CD4-positive, alpha-beta T cell treated with Interleukin-2 at 100 ng/mL for 4 hours (primary cell): Measurements from ENCODE around the gene GRAMD1B.

Experiments used
- DNase-seq: peaks from one replicate; pipeline ENCODE4 v3.0.0-alpha.2; 2020; ENCODE audit warnings: low spot score

Gene GRAMD1B

DNA sequence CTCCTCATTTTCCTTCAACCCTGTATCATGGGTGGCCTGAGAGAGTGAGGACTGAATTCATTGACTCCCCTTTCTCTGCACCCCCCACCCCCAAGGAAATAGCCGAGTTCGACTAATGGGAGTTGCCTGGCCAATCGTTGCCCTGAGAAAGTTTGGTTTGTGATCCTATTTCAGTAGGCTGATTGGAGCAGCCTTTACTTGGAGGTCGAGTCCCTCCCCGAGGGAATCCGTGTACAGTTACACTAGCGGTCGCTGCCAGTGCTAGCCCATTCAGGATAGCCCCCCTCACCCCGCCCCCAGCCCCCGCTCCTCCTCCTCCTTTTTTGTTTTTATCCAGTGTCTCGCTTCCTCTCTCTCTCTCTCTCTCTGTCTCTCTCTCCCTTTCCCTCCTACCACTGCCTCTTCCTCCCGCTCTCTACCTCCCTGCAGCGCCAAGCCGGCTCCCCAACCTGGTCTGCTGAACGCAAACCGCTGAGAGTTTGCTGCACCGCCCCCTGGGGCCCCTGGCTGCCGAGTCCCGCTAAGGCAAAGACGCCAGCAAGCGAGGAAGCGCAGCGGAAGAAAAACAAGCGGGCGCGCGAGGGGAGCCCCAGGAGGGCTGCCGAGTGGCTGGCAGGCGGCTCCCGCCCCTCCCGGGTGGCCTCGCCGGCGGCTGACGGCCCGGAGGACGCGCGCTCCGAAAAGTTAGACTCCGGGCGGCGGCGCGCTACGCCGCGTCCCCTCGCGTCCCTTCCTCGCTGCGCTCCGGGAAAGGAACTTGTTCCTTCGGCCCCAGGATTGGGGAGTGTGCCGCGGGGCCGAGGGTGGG, at the start of gene GRAMD1B:
GRAMD1B (plus strand) TSS at position 357 of the 808 bp plus-strand sequence. CDS start 524 bp downstream, outside the sequence.
- DNase-seq = peak; percentile 71

DNA sequence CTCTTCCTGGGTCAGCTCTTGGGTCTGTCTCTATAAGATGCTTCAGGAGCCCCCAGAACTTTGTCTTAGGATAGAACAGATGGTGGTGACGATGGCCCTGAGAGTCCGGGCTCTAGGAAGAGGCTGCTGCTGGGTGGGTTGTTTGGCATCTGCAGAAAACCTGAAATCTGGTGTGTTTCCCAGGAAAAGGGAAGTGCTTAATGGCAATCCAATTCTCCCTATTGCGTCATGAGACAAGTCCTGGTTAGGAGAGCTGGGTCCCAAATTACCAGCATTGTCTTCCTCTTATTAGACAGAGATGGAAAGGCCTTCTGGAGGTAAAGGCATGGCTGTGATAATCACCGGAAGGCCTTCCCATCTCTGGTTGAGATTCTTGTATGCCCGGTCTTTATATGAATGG, 48.9 kb upstream of the GRAMD1B start:
- DNase-seq = no peak

GRCh38 chr11:123381817-123382554, 48.1 kb upstream of the GRAMD1B start:
- peak; percentile 53 for DNase-seq

- DNase-seq = no peak
Measured at GRCh38 chr11:123382555-123383074, 47.5 kb upstream of the GRAMD1B start.

DNA sequence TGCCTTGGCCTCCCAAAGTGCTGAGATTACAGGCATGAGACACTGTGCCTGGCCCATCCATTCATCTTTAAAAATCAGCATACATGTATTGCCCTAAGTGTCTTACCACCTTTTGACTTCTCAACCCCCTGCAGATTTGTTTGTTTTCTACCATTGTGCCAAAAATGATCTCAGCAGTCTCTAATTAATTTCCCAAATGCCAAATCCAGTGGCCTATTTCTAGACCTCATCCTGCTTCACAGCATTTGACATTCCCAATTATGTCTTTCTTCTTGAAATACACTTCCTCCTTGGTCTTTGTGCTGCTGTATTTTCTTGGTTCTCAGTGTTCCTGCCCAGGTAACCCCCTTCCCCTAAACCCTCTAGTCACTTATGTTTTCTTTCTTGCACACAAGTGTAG, 46.0 kb upstream of the GRAMD1B start:
- no peak for DNase-seq

GRCh38 chr11:123386796-123387510, 43.1 kb upstream of the GRAMD1B start:
- DNase-seq = no peak

GRCh38 chr11:123388640-123389039, 41.4 kb upstream of the GRAMD1B start:
- DNase-seq = no peak

DNA sequence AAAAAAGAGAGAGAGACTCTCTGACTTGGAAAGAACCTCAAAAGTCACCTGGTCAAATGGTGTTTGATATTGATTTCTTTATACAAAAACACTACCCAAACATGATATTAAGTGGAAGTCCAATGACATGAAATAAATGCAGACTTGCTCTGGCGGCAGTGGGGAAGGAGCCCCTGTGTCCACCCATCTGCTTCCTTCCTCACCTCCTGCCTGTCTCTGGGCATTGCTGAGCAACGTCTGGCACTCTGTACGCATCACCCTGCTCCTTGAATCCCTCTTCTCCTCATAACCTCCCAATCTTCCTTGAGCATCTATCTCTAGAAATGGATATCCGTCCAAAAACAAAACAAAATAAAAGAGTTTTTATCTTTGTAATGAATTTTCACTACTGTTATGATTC, 39.9 kb upstream of the GRAMD1B start:
- no peak for DNase-seq

DNA sequence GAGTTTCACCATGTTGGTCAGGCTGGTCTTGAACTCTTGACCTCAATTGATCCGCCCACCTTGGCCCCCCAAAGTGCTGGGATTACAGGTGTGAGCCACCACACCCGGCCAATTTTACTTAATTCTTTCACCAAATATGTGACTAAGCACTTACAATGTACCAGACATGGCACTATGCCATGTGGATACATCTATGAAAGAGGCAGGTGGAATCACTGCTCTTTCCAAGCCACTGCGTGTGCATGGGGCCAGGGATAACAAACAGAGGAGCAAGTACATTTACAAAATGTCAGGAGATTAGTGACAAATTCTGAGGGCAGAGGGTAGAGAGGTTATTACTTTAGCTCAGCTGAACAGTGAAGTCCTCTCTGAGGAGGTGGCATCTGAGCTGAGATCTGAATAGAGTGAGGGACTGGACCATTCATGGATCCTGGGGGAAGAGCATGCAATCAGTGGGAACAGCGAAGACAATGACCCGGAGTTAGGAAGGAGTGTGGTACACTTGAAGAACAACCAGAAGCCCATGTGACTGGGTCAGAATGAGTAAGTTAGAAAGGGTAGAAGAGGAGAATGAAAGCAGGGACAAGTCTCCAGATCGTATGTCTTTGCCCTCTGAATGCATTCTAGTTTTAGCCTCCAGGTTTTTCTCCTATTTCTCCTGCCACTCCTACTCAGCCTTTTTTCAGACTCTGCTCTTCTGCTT, 38.3 kb upstream of the GRAMD1B start:
- DNase-seq = no peak

GRCh38 chr11:123392431-123392830, 37.6 kb upstream of the GRAMD1B start:
- DNase-seq = no peak

DNA sequence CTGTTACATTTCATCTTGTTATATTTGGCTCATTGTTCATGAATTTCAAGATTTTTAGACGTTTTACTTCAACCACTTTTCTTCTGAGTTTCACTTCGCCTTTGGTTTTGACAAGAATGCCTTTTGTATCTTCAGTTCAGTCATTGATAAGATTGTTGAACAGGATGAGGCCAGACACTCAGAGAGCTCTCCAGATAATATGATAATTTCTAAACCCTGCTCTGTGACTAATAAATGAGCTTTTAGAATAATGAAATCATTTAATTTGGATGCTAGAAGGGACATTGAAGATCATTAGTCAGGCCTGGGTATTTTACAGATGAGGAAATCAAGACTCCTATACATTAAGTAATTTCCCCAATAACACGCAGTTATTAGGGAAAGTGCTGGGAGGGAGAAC, 37.2 kb upstream of the GRAMD1B start:
- no peak for DNase-seq

GRCh38 chr11:123393312-123393927, 36.6 kb upstream of the GRAMD1B start:
- DNase-seq = no peak

DNA sequence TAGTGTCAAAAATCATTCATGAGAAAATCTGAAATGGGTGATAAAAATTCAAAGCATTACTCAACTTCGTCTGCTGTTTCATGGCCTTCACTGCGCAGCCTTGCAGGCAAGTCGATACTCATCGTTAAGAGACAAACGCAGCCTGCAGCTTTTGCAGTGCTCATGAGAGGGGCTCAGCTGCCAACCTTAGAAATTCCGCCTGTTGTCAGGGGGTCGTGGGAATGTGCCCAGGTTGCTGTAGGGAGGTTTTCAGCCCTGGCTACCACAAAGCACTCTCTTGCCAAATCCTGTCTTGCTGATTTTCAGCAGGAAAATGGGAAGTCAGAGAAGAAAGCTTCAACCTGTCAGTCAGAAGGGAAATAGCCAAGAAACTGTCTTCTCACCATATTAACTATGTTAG, 25.4 kb upstream of the GRAMD1B start:
- DNase-seq = no peak

DNA sequence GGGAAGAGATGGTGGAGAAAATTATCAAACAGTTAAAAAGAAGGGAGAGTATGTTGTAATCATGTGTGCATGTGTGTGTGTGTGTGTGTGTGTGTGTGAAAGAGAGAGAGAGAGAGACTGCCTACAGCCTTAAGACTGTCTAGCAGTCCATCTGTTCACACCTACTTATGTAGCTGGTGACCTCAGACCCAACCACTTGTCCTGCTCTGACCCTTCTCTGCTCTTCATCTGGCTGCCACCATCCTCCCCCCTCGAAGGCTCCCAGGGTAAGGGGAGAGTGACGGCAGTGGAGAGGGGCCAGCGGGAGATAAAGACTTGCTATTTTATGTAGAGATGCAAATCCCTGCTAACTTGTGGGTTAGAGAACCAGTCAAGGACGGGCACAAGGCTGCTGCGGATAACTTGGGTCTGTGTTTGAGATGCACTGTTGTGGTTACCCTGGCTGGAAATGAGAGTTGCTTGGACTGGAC, 24.9 kb upstream of the GRAMD1B start:
- no peak for DNase-seq

DNA sequence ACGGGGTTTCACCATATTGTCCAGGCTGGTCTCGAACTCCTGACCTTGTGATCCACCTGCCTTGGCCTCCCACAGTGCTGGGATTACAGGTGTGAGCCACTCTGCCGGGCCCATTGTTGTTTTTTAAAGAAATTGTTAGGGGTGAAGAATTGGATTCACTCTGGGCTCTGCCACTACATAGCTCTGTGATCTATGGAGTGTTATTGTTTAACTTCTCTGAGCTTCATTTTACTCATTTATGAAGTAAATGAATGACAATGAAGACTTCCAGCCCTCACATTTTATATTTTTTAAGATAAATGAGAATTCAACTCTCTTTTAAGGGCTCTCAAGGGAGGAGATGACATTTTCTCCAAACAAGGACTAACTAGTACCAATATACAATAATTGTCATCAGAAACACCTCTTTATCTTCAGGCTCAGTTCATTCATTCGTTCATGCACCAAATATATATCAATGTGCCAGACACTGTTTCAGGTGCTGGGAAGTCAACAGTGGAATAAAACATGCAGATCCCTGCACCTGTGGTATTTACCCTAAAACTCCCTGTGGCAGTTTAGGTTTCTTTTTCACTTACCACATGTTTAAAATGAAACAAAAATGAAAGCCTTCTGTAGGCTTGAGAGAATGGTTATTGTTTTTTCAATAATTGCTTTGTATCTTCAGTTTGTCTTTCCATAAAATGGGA, 23.5 kb upstream of the GRAMD1B start:
- DNase-seq = no peak

DNA sequence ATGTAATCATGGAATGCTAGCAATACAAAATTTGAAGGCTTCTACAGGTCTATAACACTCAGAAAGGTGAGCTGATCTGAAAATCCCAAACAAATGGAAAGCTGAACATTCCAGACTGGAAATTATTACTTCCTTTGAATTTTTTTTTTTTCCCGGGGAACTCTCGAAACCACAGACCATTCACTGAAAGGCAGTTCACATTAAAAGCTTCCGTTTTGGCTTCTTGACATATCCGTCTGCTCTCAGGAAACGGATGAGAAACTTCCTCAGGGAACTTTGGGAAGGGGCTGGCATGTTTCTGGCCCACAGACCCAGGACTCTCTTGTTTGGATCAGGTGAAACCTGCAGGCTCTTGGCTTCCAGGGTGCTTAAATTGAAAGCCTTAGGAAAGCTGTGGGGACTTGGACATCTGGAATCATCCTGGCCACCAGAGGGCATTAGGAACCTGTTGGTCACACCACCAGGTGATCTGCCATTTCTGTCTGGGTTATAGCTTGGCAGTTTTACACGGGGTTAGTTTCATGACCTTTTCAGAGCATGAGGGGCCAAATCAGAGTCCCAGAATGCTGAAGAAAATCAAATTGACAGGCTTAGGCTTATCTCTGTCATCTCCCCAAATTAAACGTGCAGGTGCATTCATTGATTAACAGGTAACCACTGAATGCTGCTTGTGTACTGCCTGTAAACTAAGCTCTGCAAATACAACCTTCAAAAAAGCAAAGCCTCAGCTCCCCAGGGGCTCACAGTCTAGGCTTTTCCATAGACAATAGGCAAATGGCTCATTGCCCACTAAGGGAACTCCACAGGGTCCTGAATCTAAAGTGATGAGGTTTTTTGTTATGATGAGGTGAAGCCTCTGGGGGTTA, 22.7 kb upstream of the GRAMD1B start:
- DNase-seq = peak; percentile 67

- no peak for DNase-seq
Measured at GRCh38 chr11:123407996-123408597, 22.0 kb upstream of the GRAMD1B start.

GRCh38 chr11:123408619-123409455, 21.2 kb upstream of the GRAMD1B start:
- no peak for DNase-seq
